H9 (cell line): Measurements from ENCODE around the gene TENM4. TPM values are rescaled to one million over a fixed set of nuclear protein-coding genes. Genes with fewer than 3 reads are reported as not detected.

Source experiments
- DNase-seq: peaks from one replicate; pipeline ENCODE4 v3.0.0-alpha.2; 2017
- H2AFZ ChIP-seq: one replicate; pipeline ENCODE4 v1.6.1; 2013; ENCODE audit warnings: mild to moderate bottlenecking, low read length, control low read depth, moderate library complexity
- H2AK5ac ChIP-seq: 2 replicates; pipeline ENCODE4 v1.6.1; 2013; ENCODE audit warnings: low read length, control low read depth, mixed read lengths; ENCODE audit not compliant: insufficient read length
- H2BK120ac ChIP-seq: one replicate; pipeline ENCODE4 v1.6.1; 2013; ENCODE audit warnings: low read depth, mild to moderate bottlenecking, low read length, control low read depth, inconsistent platforms; ENCODE audit not compliant: poor library complexity, severe bottlenecking
- H2BK12ac ChIP-seq: 2 replicates; pipeline ENCODE4 v1.6.1; 2013; ENCODE audit warnings: low read length, control low read depth, mixed read lengths, low read depth; ENCODE audit not compliant: insufficient read length
- H2BK15ac ChIP-seq: 2 replicates; pipeline ENCODE4 v1.6.1; 2013; ENCODE audit warnings: low read depth, low read length, control low read depth
- H2BK20ac ChIP-seq: one replicate; pipeline ENCODE4 v1.6.1; 2013; ENCODE audit warnings: low read depth, mild to moderate bottlenecking, low read length, control low read depth, inconsistent platforms; ENCODE audit not compliant: poor library complexity, severe bottlenecking
- H2BK5ac ChIP-seq: 2 replicates; pipeline ENCODE4 v1.6.1; 2013; ENCODE audit warnings: low read length, control low read depth, mixed read lengths; ENCODE audit not compliant: insufficient read length
- H3K14ac ChIP-seq: 2 replicates; pipeline ENCODE4 v1.6.1; 2013; ENCODE audit warnings: low read length, control low read depth; ENCODE audit not compliant: insufficient read depth
- H3K18ac ChIP-seq: 2 replicates; pipeline ENCODE4 v1.6.1; 2013; ENCODE audit warnings: low read depth, mild to moderate bottlenecking, mixed read lengths, low read length, control low read depth; ENCODE audit not compliant: insufficient read length
- H3K23ac ChIP-seq: 2 replicates; pipeline ENCODE4 v1.6.1; 2013; ENCODE audit warnings: low read length, control low read depth, mixed read lengths, low read depth; ENCODE audit not compliant: insufficient read length
- H3K23me2 ChIP-seq: 2 replicates; pipeline ENCODE4 v1.6.1; 2013; ENCODE audit warnings: low read depth, mild to moderate bottlenecking, mixed read lengths, low read length, control low read depth; ENCODE audit not compliant: insufficient read length, poor library complexity, severe bottlenecking
- H3K27ac ChIP-seq: 2 replicates; pipeline ENCODE4 v1.5.1; 2013; ENCODE audit warnings: low read length, control low read depth, mixed read lengths, low read depth; ENCODE audit not compliant: insufficient read length
- H3K27me3 ChIP-seq: 2 replicates; pipeline ENCODE4 v1.6.1; 2013; ENCODE audit warnings: low read length, control low read depth, inconsistent platforms; ENCODE audit not compliant: insufficient read depth
- H3K4ac ChIP-seq: 2 replicates; pipeline ENCODE4 v1.6.1; 2013; ENCODE audit warnings: low read depth, mild to moderate bottlenecking, control low read depth, inconsistent platforms, low read length, moderate library complexity
- H3K4me1 ChIP-seq: 2 replicates; pipeline ENCODE4 v1.6.1; 2013; ENCODE audit warnings: low read length, control low read depth, inconsistent platforms; ENCODE audit not compliant: insufficient read depth
- H3K4me2 ChIP-seq: 2 replicates; pipeline ENCODE4 v1.6.1; 2013; ENCODE audit warnings: low read length, control low read depth, mixed read lengths; ENCODE audit not compliant: insufficient read length, insufficient read depth
- H3K56ac ChIP-seq: 2 replicates; pipeline ENCODE4 v1.6.1; 2013; ENCODE audit warnings: low read depth, mild to moderate bottlenecking, mixed read lengths, low read length, control low read depth; ENCODE audit not compliant: insufficient read length
- H3K79me1 ChIP-seq: 2 replicates; pipeline ENCODE4 v1.6.1; 2013; ENCODE audit warnings: low read depth, mild to moderate bottlenecking, moderate library complexity, low read length, control low read depth, inconsistent platforms; ENCODE audit not compliant: insufficient read depth, poor library complexity, severe bottlenecking
- H3K79me2 ChIP-seq: 2 replicates; pipeline ENCODE4 v1.6.1; 2013; ENCODE audit warnings: low read length, control low read depth, inconsistent platforms; ENCODE audit not compliant: insufficient read depth
- H3K9ac ChIP-seq: 2 replicates; pipeline ENCODE4 v1.6.1; 2013; ENCODE audit warnings: low read length, control low read depth, mixed read lengths; ENCODE audit not compliant: insufficient read length; ENCODE audit errors: extremely low read depth
- H3K9me3 ChIP-seq: one replicate; pipeline ENCODE4 v1.6.1; 2013; ENCODE audit warnings: low read depth, low read length, inconsistent platforms; ENCODE audit not compliant: control insufficient read depth
- H3T11ph ChIP-seq: one replicate; pipeline ENCODE4 v1.6.1; 2013; ENCODE audit warnings: mild to moderate bottlenecking, low read length, control low read depth, inconsistent platforms
- H4K20me1 ChIP-seq: one replicate; pipeline ENCODE4 v1.6.1; 2013; ENCODE audit not compliant: control insufficient read depth, insufficient read length, insufficient read depth
- H4K5ac ChIP-seq: 2 replicates; pipeline ENCODE4 v1.6.1; 2013; ENCODE audit warnings: low read depth, mild to moderate bottlenecking, mixed read lengths, low read length, control low read depth; ENCODE audit not compliant: insufficient read length
- H4K8ac ChIP-seq: replicated peaks from 2 replicates; pipeline ENCODE4 v1.6.1; 2013; ENCODE audit warnings: low read length, control low read depth, mixed read lengths, low read depth; ENCODE audit not compliant: insufficient read length
- H4K91ac ChIP-seq: 2 replicates; pipeline ENCODE4 v1.6.1; 2013; ENCODE audit warnings: low read depth, mild to moderate bottlenecking, moderate library complexity, mixed read lengths, low read length, control low read depth; ENCODE audit not compliant: insufficient read length
- H3K27ac Mint-ChIP-seq, 3 experiments: 2 replicates in 2 of 3; 3 replicates in 1 of 3; pipeline ENCODE4 v1.8.0; 2020 to 2021; ENCODE audit warnings: mixed read lengths in 3 of 3, mild to moderate bottlenecking in 1 of 3, moderate library complexity in 1 of 3
- H3K27me3 Mint-ChIP-seq: 2 replicates; pipeline ENCODE4 v1.8.0; 2021; ENCODE audit warnings: low read depth, mild to moderate bottlenecking, moderate library complexity, mixed read lengths
- H3K36me3 Mint-ChIP-seq, 3 experiments: 2 replicates in 2 of 3; 3 replicates in 1 of 3; pipeline ENCODE4 v1.8.0; 2020 to 2021; ENCODE audit warnings: low read depth in 3 of 3, mixed read lengths in 3 of 3; ENCODE audit not compliant: insufficient read depth in 1 of 3
- H3K4me1 Mint-ChIP-seq, 2 experiments: 2 replicates each; pipeline ENCODE4 v1.8.0; 2020; ENCODE audit warnings: mixed read lengths in 2 of 2
- H3K4me3 Mint-ChIP-seq, 2 experiments: 2 replicates in 1 of 2; 3 replicates in 1 of 2; pipeline ENCODE4 v1.8.0; 2020 to 2021; ENCODE audit warnings: mild to moderate bottlenecking in 2 of 2, mixed read lengths in 2 of 2, moderate library complexity in 1 of 2
- H3K9me3 Mint-ChIP-seq, 2 experiments: 2 replicates in 1 of 2; 3 replicates in 1 of 2; pipeline ENCODE4 v1.8.0; 2020; ENCODE audit warnings: mild to moderate bottlenecking in 2 of 2, mixed read lengths in 2 of 2, moderate library complexity in 1 of 2
- WGBS: extraction: QIAGEN DNeasy Blood & Tissue Kit; methylation state at CpG from one replicate; pipeline ENCODE4 v1.1.7; 2013; ENCODE audit warnings: missing lambda C conversion rate, low lambda C conversion rate, mixed read lengths; ENCODE audit not compliant: insufficient read length; ENCODE audit errors: extremely low coverage; 5-methylcytosine and 5-hydroxymethylcytosine counted together
- total RNA-seq: library from RNA; stranded (reverse); gene quantifications from 2 replicates; pipeline ENCODE4 v1.2.1, GENCODE V29; 2021
- TF ChIP-seq, protein P1 (sequence below): fragments of 200-600 bp; sonication (generic); conservative IDR thresholded peaks from 3 replicates; pipeline ENCODE4 v1.8.0; 2021; ENCODE audit warnings: antibody characterized with exemption, mild to moderate bottlenecking

Gene TENM4
- total RNA-seq, 1 experiment from 2014 or later, result 4.6 TPM

DNA sequence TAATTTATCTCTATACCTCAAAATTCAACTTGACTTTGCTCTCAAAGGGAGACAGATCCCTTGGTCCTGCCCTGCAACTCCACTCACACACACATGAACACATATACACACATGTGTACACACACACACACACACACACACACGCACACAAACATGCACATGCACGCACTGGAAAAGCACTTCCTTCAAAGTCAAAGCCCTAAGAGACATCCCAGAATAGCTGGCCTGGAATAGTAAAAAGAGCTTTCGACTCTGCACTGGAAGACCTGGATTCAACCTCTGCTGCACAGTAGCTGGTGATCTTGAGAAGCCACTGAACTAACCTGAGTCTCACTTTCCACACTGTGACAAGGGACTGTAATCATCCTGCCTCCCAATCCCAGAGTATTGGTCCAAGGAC lies 26.8 kb downstream of the TENM4 start:
- TF ChIP-seq, protein P1, sequence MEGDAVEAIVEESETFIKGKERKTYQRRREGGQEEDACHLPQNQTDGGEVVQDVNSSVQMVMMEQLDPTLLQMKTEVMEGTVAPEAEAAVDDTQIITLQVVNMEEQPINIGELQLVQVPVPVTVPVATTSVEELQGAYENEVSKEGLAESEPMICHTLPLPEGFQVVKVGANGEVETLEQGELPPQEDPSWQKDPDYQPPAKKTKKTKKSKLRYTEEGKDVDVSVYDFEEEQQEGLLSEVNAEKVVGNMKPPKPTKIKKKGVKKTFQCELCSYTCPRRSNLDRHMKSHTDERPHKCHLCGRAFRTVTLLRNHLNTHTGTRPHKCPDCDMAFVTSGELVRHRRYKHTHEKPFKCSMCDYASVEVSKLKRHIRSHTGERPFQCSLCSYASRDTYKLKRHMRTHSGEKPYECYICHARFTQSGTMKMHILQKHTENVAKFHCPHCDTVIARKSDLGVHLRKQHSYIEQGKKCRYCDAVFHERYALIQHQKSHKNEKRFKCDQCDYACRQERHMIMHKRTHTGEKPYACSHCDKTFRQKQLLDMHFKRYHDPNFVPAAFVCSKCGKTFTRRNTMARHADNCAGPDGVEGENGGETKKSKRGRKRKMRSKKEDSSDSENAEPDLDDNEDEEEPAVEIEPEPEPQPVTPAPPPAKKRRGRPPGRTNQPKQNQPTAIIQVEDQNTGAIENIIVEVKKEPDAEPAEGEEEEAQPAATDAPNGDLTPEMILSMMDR, result no peak
- H4K5ac ChIP-seq, result no peak overlapping the region
- no peaks in the 10 kb centered on the region for H3K79me1 ChIP-seq
- peaks cover 9 to 13% of the 10 kb centered on the region in 2 experiments for H3K9me3 Mint-ChIP-seq
- H3K4me1 ChIP-seq, result no peaks in the 10 kb centered on the region
- no peak overlapping the region for H3K4me2 ChIP-seq
- no peak overlapping the region for H3K18ac ChIP-seq
- DNase-seq, result no peak
- no peaks in the 10 kb centered on the region for H4K20me1 ChIP-seq
- no peaks in the 10 kb centered on the region for H3K27me3 ChIP-seq
- no peak overlapping the region for H4K91ac ChIP-seq
- H2AK5ac ChIP-seq, result no peak overlapping the region
- no peaks in the 10 kb centered on the region for H3K9me3 ChIP-seq
- WGBS, result no CpG with 5 or more reads among the region's 3 CpGs
- no peak overlapping the region for H3T11ph ChIP-seq
- H4K8ac ChIP-seq, result no peak overlapping the region
- H3K79me2 ChIP-seq, result no peaks in the 10 kb centered on the region
- H2BK12ac ChIP-seq, result no peak overlapping the region
- no peak overlapping the region for H3K9ac ChIP-seq
- H3K36me3 Mint-ChIP-seq, result peaks cover 2 to 12% (median 9%) of the 10 kb centered on the region in 3 experiments; a peak in 6 of 7 replicates
- H3K14ac ChIP-seq, result no peak overlapping the region
- H3K4me3 Mint-ChIP-seq, result no peak overlapping the region
- H3K27ac Mint-ChIP-seq, result no peak overlapping the region
- no peak overlapping the region for H3K27ac ChIP-seq
- H3K56ac ChIP-seq, result no peak overlapping the region
- no peak overlapping the region for H2BK5ac ChIP-seq
- no peak overlapping the region for H3K23ac ChIP-seq
- no peak overlapping the region for H2BK15ac ChIP-seq
- H2AFZ ChIP-seq, result no peak overlapping the region
- no peaks in the 10 kb centered on the region for H3K23me2 ChIP-seq
- H2BK20ac ChIP-seq, result no peak overlapping the region
- no peak overlapping the region for H3K4ac ChIP-seq
- H3K4me1 Mint-ChIP-seq, result peaks cover 7 to 9% of the 10 kb centered on the region in 2 experiments
- H2BK120ac ChIP-seq, result no peak overlapping the region
- no peaks in the 10 kb centered on the region; the same call in 1 of the 2 replicates for H3K27me3 Mint-ChIP-seq
